D721Med (cell line): ENCODE measurements around the gene TRHDE.
A peak's percentile ranks its signal among the peaks of the same experiment; 100 is the strongest.

Experiments
- DNase-seq: peaks from one replicate; pipeline ENCODE4 v3.0.0; 2011; ENCODE audit warnings: low spot score; ENCODE audit not compliant: insufficient read length
- FAIRE-seq: peaks from 2 replicates; lab custom pipeline; 2011; peaks lifted over from hg19 to GRCh38; lab: Jason Lieb, UNC
- CTCF ChIP-seq: IDR thresholded peaks from 2 replicates; pipeline ENCODE4 v1.5.1; 2012; ENCODE audit warnings: mild to moderate bottlenecking, control low read depth; ENCODE audit not compliant: insufficient read depth; ENCODE audit errors: missing control alignments

Gene TRHDE

GRCh38 chr12:72242946-72243345, 29.2 kb upstream of the TRHDE start:
- FAIRE-seq = no peak
- no peak for DNase-seq
- no peak for TF ChIP-seq CTCF

GRCh38 chr12:72246370-72246769, 25.8 kb upstream of the TRHDE start:
- no peak for TF ChIP-seq CTCF
- FAIRE-seq (no peak), DNase-seq (no peak)

- no peak for DNase-seq
- TF ChIP-seq CTCF = no peak
- FAIRE-seq = no peak
Observed at GRCh38 chr12:72250346-72250745, 21.8 kb upstream of the TRHDE start.

GRCh38 chr12:72256725-72257124, 15.4 kb upstream of the TRHDE start:
- FAIRE-seq (no peak), DNase-seq (no peak)
- TF ChIP-seq CTCF = no peak

GRCh38 chr12:72261885-72262284, 10.3 kb upstream of the TRHDE start:
- FAIRE-seq (no peak), DNase-seq (no peak)
- TF ChIP-seq CTCF = no peak

- TF ChIP-seq CTCF = peak; percentile 51
- no peak for DNase-seq
- FAIRE-seq = no peak
Observed at GRCh38 chr12:72264548-72265175, 7.5 kb upstream of the TRHDE start.

- no peak for FAIRE-seq
- TF ChIP-seq CTCF = peak; percentile 34
- no peak for DNase-seq
Observed at GRCh38 chr12:72267974-72268373, 4.2 kb upstream of the TRHDE start.
